ENCODE measurements around the gene SOX6.
"Not testable (repeated sequence)": the region's sequence is repeated elsewhere in the genome, so short reads cannot be mapped to it uniquely, and the experiment has no call there.

Gene SOX6

GRCh38 chr11:16080688-16081381 is 275.5 kb downstream of the SOX6 start:
- H4K20me1 ChIP-seq (ENCODE audit: control insufficient read depth, insufficient read depth, low read depth, low read length): no peaks in the 10 kb centered on the region
- no peaks in the 10 kb centered on the region for H3K9me3 ChIP-seq (ENCODE audit: control insufficient read depth, insufficient read depth, low read length)
- no peaks in the 10 kb centered on the region for H3K27me3 ChIP-seq (ENCODE audit: control insufficient read depth, low read length)
- no peaks in the 10 kb centered on the region for H3K79me2 ChIP-seq (ENCODE audit: control insufficient read depth, low read length)
- TF ChIP-seq CTCF (IDR thresholded peaks at IDR 0.05; ENCODE audit: low read depth, low read length, poor library complexity, severe bottlenecking): no peak
- no peak for TF ChIP-seq EZH2phosphoT487 (IDR thresholded peaks at IDR 0.05; ENCODE audit: borderline replicate concordance, low read length)
- H3K4me1 ChIP-seq (ENCODE audit: control insufficient read depth, low read length): no peaks in the 10 kb centered on the region
- H3K27ac ChIP-seq (ENCODE audit: low read depth, low read length): no peak overlapping the region
- no peak overlapping the region for H3K4me3 ChIP-seq (ENCODE audit: low read length)
- no peak overlapping the region for H3K4me2 ChIP-seq (ENCODE audit: low read length)
- no peaks in the 10 kb centered on the region for H3K36me3 ChIP-seq (ENCODE audit: control insufficient read depth, low read length)
- no peaks in the 10 kb centered on the region for H3K9me2 ChIP-seq (replicated peaks; ENCODE audit: control insufficient read depth, low read length)
- H3F3A ChIP-seq (ENCODE audit: control insufficient read depth, insufficient read depth): no peaks in the 10 kb centered on the region

GRCh38 chr11:16078936-16079335 is 277.4 kb downstream of the SOX6 start:
- Histone ChIP-seq H3K9me2 (replicated peaks; ENCODE audit: control insufficient read depth, low read length) (no peaks in the 10 kb centered on the region), H3K79me2 (ENCODE audit: control insufficient read depth, low read length) (no peaks in the 10 kb centered on the region), H3K27me3 (ENCODE audit: control insufficient read depth, low read length) (no peaks in the 10 kb centered on the region), H4K20me1 (ENCODE audit: control insufficient read depth, insufficient read depth, low read depth, low read length) (no peaks in the 10 kb centered on the region), H3K4me1 (ENCODE audit: control insufficient read depth, low read length) (no peaks in the 10 kb centered on the region), H3K4me3 (ENCODE audit: low read length) (no peak overlapping the region), H3F3A (ENCODE audit: control insufficient read depth, insufficient read depth) (no peaks in the 10 kb centered on the region), H3K9me3 (ENCODE audit: control insufficient read depth, insufficient read depth, low read length) (no peaks in the 10 kb centered on the region), H3K27ac (ENCODE audit: low read depth, low read length) (no peak overlapping the region), H3K36me3 (ENCODE audit: control insufficient read depth, low read length) (no peaks in the 10 kb centered on the region), H3K4me2 (ENCODE audit: low read length) (no peak overlapping the region)
- TF ChIP-seq EZH2phosphoT487 (IDR thresholded peaks at IDR 0.05; ENCODE audit: borderline replicate concordance, low read length): no peak

- no peaks in the 10 kb centered on the region for H3K27me3 ChIP-seq (ENCODE audit: control insufficient read depth, low read length)
- TF ChIP-seq CTCF (IDR thresholded peaks at IDR 0.05; ENCODE audit: low read depth, low read length, poor library complexity, severe bottlenecking): no peak
- no peak for TF ChIP-seq EZH2phosphoT487 (IDR thresholded peaks at IDR 0.05; ENCODE audit: borderline replicate concordance, low read length)
- no peaks in the 10 kb centered on the region for H3F3A ChIP-seq (ENCODE audit: control insufficient read depth, insufficient read depth)
- H3K4me3 ChIP-seq (ENCODE audit: low read length): no peak overlapping the region
- H3K27ac ChIP-seq (ENCODE audit: low read depth, low read length): no peak overlapping the region
- no peaks in the 10 kb centered on the region for H3K4me1 ChIP-seq (ENCODE audit: control insufficient read depth, low read length)
- H3K36me3 ChIP-seq (ENCODE audit: control insufficient read depth, low read length): no peaks in the 10 kb centered on the region
- H3K79me2 ChIP-seq (ENCODE audit: control insufficient read depth, low read length): no peaks in the 10 kb centered on the region
- H3K4me2 ChIP-seq (ENCODE audit: low read length): no peak overlapping the region
- H3K9me2 ChIP-seq (replicated peaks; ENCODE audit: control insufficient read depth, low read length): no peaks in the 10 kb centered on the region
- H3K9me3 ChIP-seq (ENCODE audit: control insufficient read depth, insufficient read depth, low read length): no peaks in the 10 kb centered on the region
- no peaks in the 10 kb centered on the region for H4K20me1 ChIP-seq (ENCODE audit: control insufficient read depth, insufficient read depth, low read depth, low read length)
These were observed 285.8 kb downstream of the SOX6 start for GRCh38 chr11:16070573-16070972.

- not testable (repeated sequence) for H4K20me1 ChIP-seq (ENCODE audit: control insufficient read depth, insufficient read depth, low read depth, low read length); H3K4me2 ChIP-seq (ENCODE audit: low read length); H3K27ac ChIP-seq (ENCODE audit: low read depth, low read length); H3K79me2 ChIP-seq (ENCODE audit: control insufficient read depth, low read length); H3K27me3 ChIP-seq (ENCODE audit: control insufficient read depth, low read length); H3K4me1 ChIP-seq (ENCODE audit: control insufficient read depth, low read length); H3K9me2 ChIP-seq (replicated peaks; ENCODE audit: control insufficient read depth, low read length); H3K9me3 ChIP-seq (ENCODE audit: control insufficient read depth, insufficient read depth, low read length); H3K36me3 ChIP-seq (ENCODE audit: control insufficient read depth, low read length); H3K4me3 ChIP-seq (ENCODE audit: low read length); H3F3A ChIP-seq (ENCODE audit: control insufficient read depth, insufficient read depth)
These were observed 289.1 kb downstream of the SOX6 start for GRCh38 chr11:16067268-16067667.
